ENCODE data around the gene FPR2. TPM values are rescaled to one million over a fixed set of nuclear protein-coding genes. Genes with fewer than 3 reads are reported as not detected.

FPR2 gene
- polyA plus RNA-seq, 1 donor (not counting 4 experiments of a cell fraction or from before 2014, with no cell fraction given), result 0.05 TPM

- dilution Hi-C loops (cut with MboI; ENCODE audit: extremely low pct_ligation_motif_present, low sequenced_read_pairs), result no loop called here
- TF ChIP-seq, protein P1, sequence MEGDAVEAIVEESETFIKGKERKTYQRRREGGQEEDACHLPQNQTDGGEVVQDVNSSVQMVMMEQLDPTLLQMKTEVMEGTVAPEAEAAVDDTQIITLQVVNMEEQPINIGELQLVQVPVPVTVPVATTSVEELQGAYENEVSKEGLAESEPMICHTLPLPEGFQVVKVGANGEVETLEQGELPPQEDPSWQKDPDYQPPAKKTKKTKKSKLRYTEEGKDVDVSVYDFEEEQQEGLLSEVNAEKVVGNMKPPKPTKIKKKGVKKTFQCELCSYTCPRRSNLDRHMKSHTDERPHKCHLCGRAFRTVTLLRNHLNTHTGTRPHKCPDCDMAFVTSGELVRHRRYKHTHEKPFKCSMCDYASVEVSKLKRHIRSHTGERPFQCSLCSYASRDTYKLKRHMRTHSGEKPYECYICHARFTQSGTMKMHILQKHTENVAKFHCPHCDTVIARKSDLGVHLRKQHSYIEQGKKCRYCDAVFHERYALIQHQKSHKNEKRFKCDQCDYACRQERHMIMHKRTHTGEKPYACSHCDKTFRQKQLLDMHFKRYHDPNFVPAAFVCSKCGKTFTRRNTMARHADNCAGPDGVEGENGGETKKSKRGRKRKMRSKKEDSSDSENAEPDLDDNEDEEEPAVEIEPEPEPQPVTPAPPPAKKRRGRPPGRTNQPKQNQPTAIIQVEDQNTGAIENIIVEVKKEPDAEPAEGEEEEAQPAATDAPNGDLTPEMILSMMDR (optimal IDR thresholded peaks at IDR 0.05 in 1 of 3, IDR thresholded peaks at IDR 0.05 in 1 of 3, conservative IDR thresholded peaks at IDR 0.05 in 1 of 3; ENCODE audit: extremely low read depth in 1 of 3, insufficient read depth in 2 of 3, low read length in 3 of 3), result no peak
- TF ChIP-seq EZH2 (IDR thresholded peaks at IDR 0.05; ENCODE audit: low read length), result no peak
- Histone ChIP-seq H3K4me1 (ENCODE audit: control insufficient read depth, extremely low read depth, insufficient read depth, low read length) (peaks cover 6% of the 10 kb centered on the region), H3K27me3 (ENCODE audit: control insufficient read depth, extremely low read depth, insufficient read depth, low read length) (no peaks in the 10 kb centered on the region), H3K27ac (ENCODE audit: control insufficient read depth, insufficient read depth, low read length) (peak overlapping the region; percentile 4), H3K36me3 (ENCODE audit: control insufficient read depth in 2 of 2, extremely low read depth in 1 of 2, insufficient read depth in 2 of 2, low read length in 2 of 2) (no peaks in the 10 kb centered on the region), H3K4me2 (ENCODE audit: control insufficient read depth, extremely low read depth, insufficient read depth, low read depth, low read length) (no peak overlapping the region), H3K79me2 (ENCODE audit: control insufficient read depth, insufficient read depth, low read length) (no peaks in the 10 kb centered on the region), H3K9ac (ENCODE audit: control insufficient read depth, extremely low read depth, insufficient read depth, low read length) (no peak overlapping the region), H3K4me3 (ENCODE audit: control insufficient read depth in 2 of 3, extremely low read depth in 1 of 3, insufficient read depth in 2 of 3, low read depth in 1 of 3, low read length in 3 of 3) (no peak overlapping the region), H2AFZ (ENCODE audit: control insufficient read depth, low read length) (no peak overlapping the region), H3K9me1 (ENCODE audit: control insufficient read depth, extremely low read depth, insufficient read depth, low read length) (no peaks in the 10 kb centered on the region), H4K20me1 (ENCODE audit: control insufficient read depth, extremely low read depth, insufficient read depth, low read length) (no peaks in the 10 kb centered on the region), H3K9me3 (ENCODE audit: control insufficient read depth, low read depth, low read length) (no peaks in the 10 kb centered on the region)
- FAIRE-seq, result peak; percentile 95
- no peak for DNase-seq (ENCODE audit: low read depth, low spot score)
Observed at GRCh38 chr19:51742789-51743188, 18.2 kb upstream of the FPR2 start.

DNA sequence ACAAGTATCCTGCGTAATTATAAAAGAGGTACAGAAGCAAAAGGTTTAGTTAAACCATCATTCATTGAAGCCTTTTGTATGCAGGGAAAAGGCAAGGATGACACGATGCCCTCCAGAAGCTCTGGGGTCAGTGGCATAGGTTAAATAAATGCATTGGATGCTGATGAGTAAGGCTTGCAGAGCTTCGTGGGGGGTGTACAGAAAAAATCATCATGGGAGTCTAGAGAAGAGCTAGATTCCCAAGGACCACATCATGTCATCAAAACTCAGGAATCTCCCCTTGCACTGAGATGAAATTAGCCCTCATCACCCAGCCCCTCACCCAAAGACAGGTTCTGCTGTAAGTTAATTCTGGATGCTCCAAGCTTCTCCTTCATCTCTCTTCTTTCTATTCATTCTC, 17.6 kb upstream of the FPR2 start:
- Histone ChIP-seq H3K4me2 (ENCODE audit: control insufficient read depth, extremely low read depth, insufficient read depth, low read depth, low read length) (no peak overlapping the region), H3K9ac (ENCODE audit: control insufficient read depth, extremely low read depth, insufficient read depth, low read length) (no peak overlapping the region), H3K9me3 (ENCODE audit: control insufficient read depth, low read depth, low read length) (no peaks in the 10 kb centered on the region), H3K9me1 (ENCODE audit: control insufficient read depth, extremely low read depth, insufficient read depth, low read length) (no peaks in the 10 kb centered on the region), H3K4me3 (ENCODE audit: control insufficient read depth in 2 of 3, extremely low read depth in 1 of 3, insufficient read depth in 2 of 3, low read depth in 1 of 3, low read length in 3 of 3) (no peak overlapping the region), H3K4me1 (ENCODE audit: control insufficient read depth, extremely low read depth, insufficient read depth, low read length) (peaks cover 6% of the 10 kb centered on the region), H4K20me1 (ENCODE audit: control insufficient read depth, extremely low read depth, insufficient read depth, low read length) (no peaks in the 10 kb centered on the region), H3K79me2 (ENCODE audit: control insufficient read depth, insufficient read depth, low read length) (no peaks in the 10 kb centered on the region), H3K27me3 (ENCODE audit: control insufficient read depth, extremely low read depth, insufficient read depth, low read length) (no peaks in the 10 kb centered on the region), H3K36me3 (ENCODE audit: control insufficient read depth in 2 of 2, extremely low read depth in 1 of 2, insufficient read depth in 2 of 2, low read length in 2 of 2) (no peaks in the 10 kb centered on the region), H2AFZ (ENCODE audit: control insufficient read depth, low read length) (no peak overlapping the region), H3K27ac (ENCODE audit: control insufficient read depth, insufficient read depth, low read length) (peak overlapping the region; percentile 4)
- no peak for TF ChIP-seq EZH2 (IDR thresholded peaks at IDR 0.05; ENCODE audit: low read length)
- TF ChIP-seq, protein P1 (optimal IDR thresholded peaks at IDR 0.05 in 1 of 3, IDR thresholded peaks at IDR 0.05 in 1 of 3, conservative IDR thresholded peaks at IDR 0.05 in 1 of 3; ENCODE audit: extremely low read depth in 1 of 3, insufficient read depth in 2 of 3, low read length in 3 of 3), result no peak
- no peak for FAIRE-seq
- DNase-seq (ENCODE audit: low read depth, low spot score), result no peak
- dilution Hi-C loops (cut with MboI; ENCODE audit: extremely low pct_ligation_motif_present, low sequenced_read_pairs), result no loop called here
